SK-N-SH treated with all-trans-retinoic acid at 6 μM for 48 hours (cell line): ENCODE results near the gene FGF14.

Experiments
- ATAC-seq: fragments of 200-7000 bp; cut with Tn5 transposase; 3 replicates; pipeline ENCODE4 v1.9.1; 2020; ENCODE audit warnings: mild to moderate bottlenecking, moderate library complexity
- ARNTL ChIP-seq: fragments of 450-650 bp; formaldehyde crosslinking; IDR thresholded peaks from 2 replicates; pipeline ENCODE4 v1.5.0; 2020; ENCODE audit warnings: low read depth, mild to moderate bottlenecking, moderate library complexity, borderline replicate concordance
- BACH2 ChIP-seq: fragments of 250-450 bp; sonication (Bioruptor Pico); IDR thresholded peaks from 2 replicates; pipeline ENCODE4 v1.9.0; 2021; ENCODE audit warnings: mild to moderate bottlenecking, borderline replicate concordance
- CREB5 ChIP-seq: fragments of 250-450 bp; sonication (Bioruptor Pico); IDR thresholded peaks from 2 replicates; pipeline ENCODE4 v1.5.1; 2020; ENCODE audit warnings: low read depth, mild to moderate bottlenecking, moderate library complexity
- CSDC2 ChIP-seq: fragments of 250-450 bp; sonication (Bioruptor Pico); IDR thresholded peaks from 2 replicates; pipeline ENCODE4 v1.5.0; 2020; ENCODE audit warnings: mild to moderate bottlenecking, moderate library complexity
- CSRNP3 ChIP-seq: fragments of 250-450 bp; sonication (Bioruptor Pico); IDR thresholded peaks from 2 replicates; pipeline ENCODE4 v1.5.1; 2021; ENCODE audit warnings: mild to moderate bottlenecking, moderate library complexity
- ESRRG ChIP-seq: fragments of 250-450 bp; sonication (Bioruptor Pico); IDR thresholded peaks from 2 replicates; pipeline ENCODE4 v1.6.1; 2021; ENCODE audit warnings: mild to moderate bottlenecking
- GLIS3 ChIP-seq: fragments of 250-450 bp; sonication (Bioruptor Pico); IDR thresholded peaks from 2 replicates; pipeline ENCODE4 v1.5.0; 2020; ENCODE audit warnings: mild to moderate bottlenecking, moderate library complexity
- OSR1 ChIP-seq: fragments of 250-450 bp; sonication (Bioruptor Pico); IDR thresholded peaks from 2 replicates; pipeline ENCODE4 v1.8.0; 2022; ENCODE audit warnings: moderate library complexity, mild to moderate bottlenecking, inconsistent platforms
- PATZ1 ChIP-seq: fragments of 250-450 bp; sonication (Bioruptor Pico); IDR thresholded peaks from 2 replicates; pipeline ENCODE4 v1.8.0; 2020; ENCODE audit warnings: mild to moderate bottlenecking, moderate library complexity, borderline replicate concordance
- POU6F1 ChIP-seq: fragments of 250-450 bp; sonication (Bioruptor Pico); IDR thresholded peaks from 2 replicates; pipeline ENCODE4 v1.8.0; 2021; ENCODE audit warnings: low read depth, mild to moderate bottlenecking, moderate library complexity, borderline replicate concordance
- PPARA ChIP-seq: fragments of 250-450 bp; sonication (Bioruptor Pico); IDR thresholded peaks from 2 replicates; pipeline ENCODE4 v1.5.0; 2020; ENCODE audit warnings: mild to moderate bottlenecking, borderline replicate concordance
- RARB ChIP-seq: fragments of 250-450 bp; sonication (Bioruptor Pico); IDR thresholded peaks from 2 replicates; pipeline ENCODE4 v1.8.0; 2021; ENCODE audit warnings: mild to moderate bottlenecking, moderate library complexity
- TCF4 ChIP-seq: fragments of 250-450 bp; sonication (Bioruptor Pico); IDR thresholded peaks from 2 replicates; pipeline ENCODE4 v1.8.0; 2021; ENCODE audit warnings: mild to moderate bottlenecking, moderate library complexity, borderline replicate concordance
- TOX ChIP-seq: fragments of 250-450 bp; sonication (Bioruptor Pico); IDR thresholded peaks from 2 replicates; pipeline ENCODE4 v1.8.0; 2021; ENCODE audit warnings: mild to moderate bottlenecking, moderate library complexity, borderline replicate concordance
- TSHZ2 ChIP-seq: fragments of 250-450 bp; sonication (Bioruptor Pico); IDR thresholded peaks from 2 replicates; pipeline ENCODE4 v1.5.0; 2020; ENCODE audit warnings: mild to moderate bottlenecking, moderate library complexity
- ZC3H10 ChIP-seq: fragments of 250-450 bp; sonication (Bioruptor Pico); IDR thresholded peaks from 2 replicates; pipeline ENCODE4 v1.5.1; 2021; ENCODE audit warnings: mild to moderate bottlenecking, moderate library complexity
- ZFP3 ChIP-seq: fragments of 250-450 bp; sonication (Bioruptor Pico); IDR thresholded peaks from 2 replicates; pipeline ENCODE4 v1.5.0; 2020; ENCODE audit warnings: mild to moderate bottlenecking, moderate library complexity
- ZFP30 ChIP-seq: fragments of 450-650 bp; formaldehyde crosslinking; IDR thresholded peaks from 2 replicates; pipeline ENCODE4 v1.5.0; 2022; ENCODE audit warnings: mild to moderate bottlenecking, moderate library complexity
- ZNF565 ChIP-seq: fragments of 450-650 bp; formaldehyde crosslinking; conservative IDR thresholded peaks from 2 replicates; pipeline ENCODE4 v1.5.0; 2020; ENCODE audit warnings: low read depth, mild to moderate bottlenecking, moderate library complexity
- ZNF8 ChIP-seq: fragments of 450-650 bp; formaldehyde crosslinking; IDR thresholded peaks from 2 replicates; pipeline ENCODE4 v1.5.0; 2020; ENCODE audit warnings: mild to moderate bottlenecking, moderate library complexity

The FGF14 gene

GRCh38 chr13:101714195-101714594 is 687.7 kb downstream of the FGF14 start:
- ATAC-seq = no peak
- TF ChIP-seq ZNF565 (CRISPR knock-in tag) = no peak
- no peak for TF ChIP-seq ESRRG (CRISPR knock-in tag)
- TF ChIP-seq OSR1 (CRISPR knock-in tag) = no peak
- TF ChIP-seq POU6F1 (CRISPR knock-in tag) = no peak
- TF ChIP-seq ZNF8 (CRISPR knock-in tag) = no peak
- TF ChIP-seq ZFP30 (CRISPR knock-in tag) = no peak
- no peak for TF ChIP-seq TOX (CRISPR knock-in tag)
- no peak for TF ChIP-seq PPARA (CRISPR knock-in tag)
- TF ChIP-seq TCF4 (CRISPR knock-in tag) = no peak
- TF ChIP-seq CSRNP3 (CRISPR knock-in tag) = no peak
- TF ChIP-seq CSDC2 (CRISPR knock-in tag) = no peak
- no peak for TF ChIP-seq CREB5 (CRISPR knock-in tag)
- TF ChIP-seq PATZ1 (CRISPR knock-in tag) = no peak
- TF ChIP-seq ZFP3 = no peak
- TF ChIP-seq ARNTL = no peak
- no peak for TF ChIP-seq ZC3H10 (CRISPR knock-in tag)
- no peak for TF ChIP-seq RARB (CRISPR knock-in tag)
- no peak for TF ChIP-seq GLIS3
- no peak for TF ChIP-seq BACH2 (CRISPR knock-in tag)

- TF ChIP-seq POU6F1 (CRISPR knock-in tag) = no peak
- TF ChIP-seq TCF4 (CRISPR knock-in tag) = no peak
- ATAC-seq = no peak
Measured at GRCh38 chr13:101712026-101712348, 689.9 kb downstream of the FGF14 start.

- no peak for ATAC-seq
Measured at GRCh38 chr13:101711307-101712025, 690.4 kb downstream of the FGF14 start.

More at GRCh38 chr13:101711307-101712025, 690.4 kb downstream of the FGF14 start:
- TF ChIP-seq ARNTL = no peak
- no peak for TF ChIP-seq TSHZ2
- TF ChIP-seq OSR1 (CRISPR knock-in tag) = no peak
- no peak for TF ChIP-seq ZFP3
- TF ChIP-seq ZNF565 (CRISPR knock-in tag) = no peak
- no peak for TF ChIP-seq CSRNP3 (CRISPR knock-in tag)
- no peak for TF ChIP-seq POU6F1 (CRISPR knock-in tag)
- no peak for TF ChIP-seq PATZ1 (CRISPR knock-in tag)
- TF ChIP-seq ESRRG (CRISPR knock-in tag) = no peak
- TF ChIP-seq ZC3H10 (CRISPR knock-in tag) = no peak
